Endothelial cell (in vitro differentiated cells): ENCODE measurements around the gene PSME3IP1. TPM values are rescaled to one million over a fixed set of nuclear protein-coding genes. Genes with fewer than 3 reads are reported as not detected.

Experiments used
- DNase-seq: peaks from one replicate; pipeline ENCODE4 v3.0.0; 2021; ENCODE audit warnings: low spot score
- H3K27ac Mint-ChIP-seq: one replicate; pipeline ENCODE4 v1.8.0; 2021; ENCODE audit warnings: mixed read lengths, inconsistent platforms; ENCODE audit not compliant: unreplicated experiment
- H3K27me3 Mint-ChIP-seq: one replicate; pipeline ENCODE4 v1.8.0; 2021; ENCODE audit warnings: mild to moderate bottlenecking, moderate library complexity, mixed read lengths, inconsistent platforms; ENCODE audit not compliant: unreplicated experiment
- H3K36me3 Mint-ChIP-seq: one replicate; pipeline ENCODE4 v1.8.0; 2021; ENCODE audit warnings: mild to moderate bottlenecking, low read depth, mixed read lengths, inconsistent platforms; ENCODE audit not compliant: unreplicated experiment
- H3K4me1 Mint-ChIP-seq: one replicate; pipeline ENCODE4 v1.8.0; 2021; ENCODE audit warnings: mild to moderate bottlenecking, mixed read lengths, inconsistent platforms; ENCODE audit not compliant: unreplicated experiment
- H3K4me3 Mint-ChIP-seq: one replicate; pipeline ENCODE4 v1.8.0; 2021; ENCODE audit warnings: mild to moderate bottlenecking, mixed read lengths, inconsistent platforms; ENCODE audit not compliant: unreplicated experiment
- H3K9me3 Mint-ChIP-seq: one replicate; pipeline ENCODE4 v1.8.0; 2021; ENCODE audit warnings: mixed read lengths, inconsistent platforms; ENCODE audit not compliant: unreplicated experiment
- CTCF ChIP-seq: fragments of 200-600 bp; sonication (generic); IDR thresholded peaks from one replicate; pipeline ENCODE4 v1.5.0; 2021; ENCODE audit warnings: antibody characterized with exemption; ENCODE audit not compliant: unreplicated experiment
- total RNA-seq: library from RNA; stranded (reverse); fragmentation: NEBNext Ultra II Directional; extraction: Animal tissue kit (Norgen Biotek cat#: 25700); gene quantifications from one replicate; pipeline ENCODE4 v1.2.1, GENCODE V29; 2021; ENCODE audit not compliant: unreplicated experiment

The PSME3IP1 gene
- total RNA-seq, 1 donor from 2014 or later: 84.8 TPM

GRCh38 chr16:57143149-57143921, 42.5 kb downstream of the PSME3IP1 start:
- Mint-ChIP-seq H3K4me3 (no peak overlapping the region), H3K27ac (peak overlapping the region; percentile 13)

GRCh38 chr16:57141822-57142631, 43.8 kb downstream of the PSME3IP1 start:
- Mint-ChIP-seq H3K4me1 (peaks cover 74% of the 10 kb centered on the region), H3K27me3 (peaks cover 31% of the 10 kb centered on the region), H3K36me3 (peaks cover 38% of the 10 kb centered on the region), H3K9me3 (no peaks in the 10 kb centered on the region), H3K27ac (peak overlapping the region; percentile 92), H3K4me3 (peak overlapping the region; percentile 82)
- no peak for DNase-seq
- TF ChIP-seq CTCF: no peak

More at GRCh38 chr16:57143149-57143921, 42.5 kb downstream of the PSME3IP1 start:
- Mint-ChIP-seq H3K9me3 (no peaks in the 10 kb centered on the region), H3K36me3 (peaks cover 32% of the 10 kb centered on the region), H3K4me1 (peaks cover 77% of the 10 kb centered on the region), H3K27me3 (peaks cover 34% of the 10 kb centered on the region)
- no peak for TF ChIP-seq CTCF
- no peak for DNase-seq

GRCh38 chr16:57140931-57141668, 44.7 kb downstream of the PSME3IP1 start:
- Mint-ChIP-seq H3K36me3 (peaks cover 43% of the 10 kb centered on the region), H3K4me1 (peaks cover 66% of the 10 kb centered on the region), H3K9me3 (no peaks in the 10 kb centered on the region), H3K27me3 (peaks cover 28% of the 10 kb centered on the region), H3K4me3 (no peak overlapping the region), H3K27ac (peak overlapping the region; percentile 31)
- no peak for DNase-seq
- TF ChIP-seq CTCF: no peak

- DNase-seq: no peak
- peaks cover 51% of the 10 kb centered on the region for H3K4me1 Mint-ChIP-seq
- no peaks in the 10 kb centered on the region for H3K9me3 Mint-ChIP-seq
- H3K36me3 Mint-ChIP-seq: peaks cover 35% of the 10 kb centered on the region
- peak overlapping the region; percentile 65 for H3K4me3 Mint-ChIP-seq
- no peak for TF ChIP-seq CTCF
- H3K27me3 Mint-ChIP-seq: peaks cover 24% of the 10 kb centered on the region
- peak overlapping the region; percentile 97 for H3K27ac Mint-ChIP-seq
Measured at GRCh38 chr16:57138281-57138935, 47.4 kb downstream of the PSME3IP1 start.
